GM12872 (cell line): ENCODE results near the gene ZNF184.

Experiments
- TF ChIP-seq, protein P1 (sequence below): IDR thresholded peaks from 3 replicates; pipeline ENCODE4 v1.5.1; 2011; ENCODE audit warnings: low read depth, mild to moderate bottlenecking, low read length, moderate library complexity; ENCODE audit not compliant: insufficient read depth

ZNF184 gene

DNA sequence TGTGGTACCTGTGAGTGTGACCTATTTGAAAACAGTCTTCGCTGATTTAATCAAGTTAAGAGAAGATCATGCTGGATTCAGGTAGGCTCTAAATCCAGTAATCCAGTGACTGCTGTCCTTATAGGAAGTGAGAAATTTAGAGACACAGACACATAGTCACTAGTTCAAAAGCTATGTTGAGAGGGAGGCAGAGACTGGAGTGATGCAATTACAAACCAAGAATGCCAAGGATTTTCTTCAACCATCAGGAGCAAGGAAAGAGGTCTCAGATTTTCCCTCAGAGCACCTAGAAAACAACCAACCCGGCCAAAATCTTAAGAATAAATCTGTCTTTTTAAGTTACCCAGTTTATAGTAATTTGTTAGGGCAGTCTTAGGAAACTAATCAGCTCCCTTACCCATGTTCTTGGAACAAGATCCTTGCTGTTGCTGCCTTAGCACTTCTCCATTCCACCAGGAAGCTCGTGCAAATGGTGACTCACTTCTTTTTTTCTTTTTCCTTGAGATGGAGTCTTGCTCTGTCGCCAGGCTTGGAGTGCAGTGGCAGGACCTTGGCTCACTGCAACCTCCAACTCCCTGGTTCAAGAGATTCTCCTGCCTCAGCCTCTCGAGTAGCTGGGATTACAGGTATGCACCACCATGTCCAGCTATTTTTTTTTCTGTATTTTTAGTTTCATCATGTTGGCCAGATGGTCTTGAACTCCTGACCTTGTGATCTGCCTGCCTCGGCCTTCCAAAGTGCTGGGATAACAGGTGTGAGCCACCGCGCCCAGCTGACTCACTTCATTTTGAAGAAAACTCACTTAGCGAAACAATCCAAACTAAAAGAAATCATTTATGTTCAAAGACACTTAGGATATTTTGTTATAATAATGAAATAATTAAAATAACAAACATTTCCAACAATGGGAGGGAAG, 34.4 kb upstream of the ZNF184 start:
- TF ChIP-seq, protein P1, sequence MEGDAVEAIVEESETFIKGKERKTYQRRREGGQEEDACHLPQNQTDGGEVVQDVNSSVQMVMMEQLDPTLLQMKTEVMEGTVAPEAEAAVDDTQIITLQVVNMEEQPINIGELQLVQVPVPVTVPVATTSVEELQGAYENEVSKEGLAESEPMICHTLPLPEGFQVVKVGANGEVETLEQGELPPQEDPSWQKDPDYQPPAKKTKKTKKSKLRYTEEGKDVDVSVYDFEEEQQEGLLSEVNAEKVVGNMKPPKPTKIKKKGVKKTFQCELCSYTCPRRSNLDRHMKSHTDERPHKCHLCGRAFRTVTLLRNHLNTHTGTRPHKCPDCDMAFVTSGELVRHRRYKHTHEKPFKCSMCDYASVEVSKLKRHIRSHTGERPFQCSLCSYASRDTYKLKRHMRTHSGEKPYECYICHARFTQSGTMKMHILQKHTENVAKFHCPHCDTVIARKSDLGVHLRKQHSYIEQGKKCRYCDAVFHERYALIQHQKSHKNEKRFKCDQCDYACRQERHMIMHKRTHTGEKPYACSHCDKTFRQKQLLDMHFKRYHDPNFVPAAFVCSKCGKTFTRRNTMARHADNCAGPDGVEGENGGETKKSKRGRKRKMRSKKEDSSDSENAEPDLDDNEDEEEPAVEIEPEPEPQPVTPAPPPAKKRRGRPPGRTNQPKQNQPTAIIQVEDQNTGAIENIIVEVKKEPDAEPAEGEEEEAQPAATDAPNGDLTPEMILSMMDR, result no peak

DNA sequence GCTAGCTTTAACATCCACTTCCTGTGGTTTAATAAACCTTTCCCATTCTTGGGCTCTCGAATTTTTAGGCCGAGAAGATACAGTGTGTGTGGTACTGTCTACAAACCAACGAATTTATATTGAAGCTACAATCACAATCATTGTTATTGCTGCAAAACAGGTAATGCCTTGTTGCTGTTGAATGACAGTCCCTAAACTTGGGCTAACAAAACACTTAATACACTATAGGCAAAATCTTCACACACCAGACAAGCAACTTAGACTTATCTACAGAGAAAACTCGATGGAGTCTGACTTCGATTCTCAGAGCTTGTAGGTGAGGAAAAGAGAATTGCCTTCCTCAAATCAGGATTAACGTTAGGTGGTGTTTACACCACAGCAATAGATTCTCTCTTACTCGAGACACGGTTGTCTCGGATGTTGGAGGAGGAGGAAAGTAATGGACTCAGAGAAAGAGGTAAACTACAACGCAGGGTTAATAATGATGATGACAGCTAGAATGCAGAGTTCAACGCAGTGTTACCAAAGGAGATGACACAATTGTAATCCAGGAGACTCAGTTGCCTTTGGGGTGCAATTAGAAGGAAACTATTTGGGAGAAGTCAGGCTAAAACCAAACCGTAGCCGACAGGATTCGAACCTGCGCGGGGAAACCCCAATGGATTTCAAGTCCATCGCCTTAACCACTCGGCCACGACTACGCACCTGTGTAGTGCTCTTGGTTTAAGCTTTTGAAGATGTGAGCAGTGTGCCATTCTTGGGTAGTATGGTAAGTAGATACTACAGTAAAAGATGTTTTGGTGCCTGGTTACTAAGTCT, 32.5 kb upstream of the ZNF184 start:
- TF ChIP-seq, protein P1, result no peak

DNA sequence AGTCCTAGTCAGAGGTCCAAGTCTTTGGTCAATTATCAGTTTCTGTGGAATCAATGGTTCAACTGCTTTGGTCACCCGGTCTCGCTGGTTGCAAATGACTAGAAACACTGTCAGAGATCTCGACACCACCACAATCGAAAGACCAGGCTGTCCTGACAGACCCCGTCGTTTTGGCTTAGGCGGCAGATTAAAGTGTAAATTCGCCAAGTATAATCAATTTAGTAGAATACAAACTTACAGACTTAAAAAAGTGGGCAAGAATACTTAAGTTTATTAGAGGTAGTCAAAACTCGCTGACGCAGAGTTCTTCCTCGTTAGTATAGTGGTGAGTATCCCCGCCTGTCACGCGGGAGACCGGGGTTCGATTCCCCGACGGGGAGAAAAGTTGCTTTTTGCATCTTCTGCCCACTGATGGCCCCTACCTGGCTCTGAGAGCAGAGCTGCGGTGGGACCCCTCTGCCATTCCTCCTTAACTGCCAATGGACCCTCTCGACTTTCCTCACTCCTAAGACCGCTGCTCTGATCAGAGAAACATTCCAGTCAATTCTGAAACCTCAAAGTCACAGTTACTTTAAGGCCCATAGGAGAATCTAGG, 30.6 kb upstream of the ZNF184 start:
- TF ChIP-seq, protein P1, result no peak

DNA sequence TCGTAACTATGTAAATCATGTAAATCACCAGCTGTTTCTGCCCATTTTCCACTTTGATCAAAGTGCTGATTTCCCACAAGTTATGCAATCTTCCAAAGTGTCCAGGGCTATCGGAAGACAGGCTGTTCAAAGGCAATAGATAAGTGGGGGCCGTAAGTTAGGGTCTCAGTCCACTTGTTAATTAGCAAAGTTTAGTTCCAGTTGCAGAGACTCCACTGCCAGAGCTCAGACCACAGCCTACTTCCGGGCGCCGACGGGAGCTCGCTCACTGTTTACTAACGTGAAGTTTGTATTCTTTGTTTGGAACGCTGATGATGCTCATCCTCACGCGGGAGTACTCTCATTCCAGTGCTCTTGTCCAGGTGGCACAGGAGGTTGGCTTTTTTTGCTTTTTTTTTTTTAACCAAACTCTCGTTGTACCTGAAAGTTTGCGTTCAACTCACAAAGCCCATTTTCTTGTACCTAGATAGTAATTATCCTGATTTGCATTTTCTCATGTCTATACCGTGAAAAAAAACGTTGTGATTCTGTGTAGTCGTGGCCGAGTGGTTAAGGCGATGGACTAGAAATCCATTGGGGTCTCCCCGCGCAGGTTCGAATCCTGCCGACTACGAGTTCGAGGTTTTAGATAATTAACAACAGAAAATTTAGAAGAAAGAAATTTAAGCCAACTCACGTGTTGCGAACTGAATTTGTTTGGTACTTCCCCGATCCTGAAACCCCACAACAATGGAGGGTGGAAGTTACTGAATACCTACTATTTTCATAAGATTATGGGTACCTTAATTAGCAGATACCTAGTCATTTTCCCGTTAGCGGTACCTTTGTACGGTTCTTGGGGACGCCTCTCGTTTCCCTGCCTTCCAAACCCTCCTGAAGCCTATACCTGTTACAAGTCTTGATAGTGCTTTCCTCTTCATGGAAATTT, 29.9 kb upstream of the ZNF184 start:
- TF ChIP-seq, protein P1, result no peak

DNA sequence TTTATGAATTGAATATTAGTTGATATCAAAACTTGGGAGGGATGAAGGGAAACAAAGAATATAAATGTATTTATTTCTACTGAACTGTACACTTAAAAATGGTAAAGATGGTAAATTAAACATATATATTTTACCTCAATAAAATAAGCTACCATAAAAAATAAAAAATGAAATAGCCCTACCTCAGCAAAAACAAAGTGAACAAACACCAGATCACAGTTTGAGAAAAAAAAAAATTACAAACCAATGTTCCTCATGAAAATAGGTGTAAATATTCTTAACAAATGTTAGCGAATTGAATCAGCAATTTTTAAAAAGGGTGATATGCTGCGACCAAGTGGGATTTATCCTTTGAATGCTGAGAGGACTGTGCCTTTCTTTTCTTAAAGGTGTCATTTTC, 28.3 kb upstream of the ZNF184 start:
- TF ChIP-seq, protein P1, result no peak

DNA sequence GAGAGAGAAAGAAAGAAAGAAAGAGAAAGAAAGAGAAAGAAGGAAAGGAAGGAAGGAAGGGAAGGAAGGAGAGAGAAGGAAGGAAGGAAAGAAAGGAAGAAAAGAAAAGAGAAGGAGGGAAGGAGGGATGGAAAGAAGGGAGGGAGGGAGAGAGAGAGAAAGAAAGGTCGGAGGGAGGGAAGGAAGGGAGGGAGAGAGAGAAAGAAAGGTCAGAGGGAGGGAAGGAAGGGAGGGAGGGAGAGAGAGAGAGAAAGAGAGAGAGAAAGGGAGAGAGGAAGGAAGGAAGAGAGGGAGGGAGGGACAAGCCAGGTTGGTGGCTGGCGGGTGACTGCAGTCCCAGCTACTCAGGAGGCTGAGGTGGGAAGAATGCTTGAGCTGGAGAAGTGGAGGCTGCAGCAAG, 27.3 kb upstream of the ZNF184 start:
- TF ChIP-seq, protein P1, result no peak
